GM21423 (cell line): ENCODE results near the gene SFT2D2.
A peak's percentile ranks its signal among the peaks of the same experiment; 100 is the strongest.

Experiments
- ATAC-seq: cut with Tn5 transposase; IDR thresholded peaks from one replicate; pipeline ENCODE4 v1.9.1; 2021; ENCODE audit warnings: mild to moderate bottlenecking, moderate library complexity; ENCODE audit not compliant: unreplicated experiment

The SFT2D2 gene

GRCh38 chr1:168221275-168221674, 4.5 kb upstream of the SFT2D2 start:
- ATAC-seq: no peak

- no peak for ATAC-seq
Measured at GRCh38 chr1:168223261-168223660, 2.5 kb upstream of the SFT2D2 start.

- ATAC-seq: no peak
Measured at GRCh38 chr1:168223681-168224540, 1.9 kb upstream of the SFT2D2 start.

GRCh38 chr1:168224991-168225390, 813 bp upstream of the SFT2D2 start:
- ATAC-seq: no peak

GRCh38 chr1:168227620-168228019, 1.8 kb downstream of the SFT2D2 start:
- ATAC-seq: no peak

- ATAC-seq: no peak
Measured at GRCh38 chr1:168229893-168230292, 4.1 kb downstream of the SFT2D2 start.

GRCh38 chr1:168230709-168231108, 4.9 kb downstream of the SFT2D2 start:
- ATAC-seq: no peak

- peak; percentile 74 for ATAC-seq
Measured at GRCh38 chr1:168234846-168235547, 9.2 kb downstream of the SFT2D2 start.

- no peak for ATAC-seq
Measured at GRCh38 chr1:168235548-168235885, 9.7 kb downstream of the SFT2D2 start.

GRCh38 chr1:168235937-168236336, 10.1 kb downstream of the SFT2D2 start:
- no peak for ATAC-seq

GRCh38 chr1:168236836-168237611, 11.2 kb downstream of the SFT2D2 start:
- ATAC-seq: no peak

GRCh38 chr1:168243198-168243597, 17.4 kb downstream of the SFT2D2 start:
- no peak for ATAC-seq

- no peak for ATAC-seq
Measured at GRCh38 chr1:168243636-168244212, 17.9 kb downstream of the SFT2D2 start.

- no peak for ATAC-seq
Measured at GRCh38 chr1:168245042-168245441, 19.2 kb downstream of the SFT2D2 start.

GRCh38 chr1:168246506-168246905, 20.7 kb downstream of the SFT2D2 start:
- no peak for ATAC-seq

GRCh38 chr1:168252204-168252733, 26.5 kb downstream of the SFT2D2 start:
- no peak for ATAC-seq

- no peak for ATAC-seq
Measured at GRCh38 chr1:168256164-168256563, 30.4 kb downstream of the SFT2D2 start.

GRCh38 chr1:168257397-168257796, 31.6 kb downstream of the SFT2D2 start:
- no peak for ATAC-seq

GRCh38 chr1:168259567-168259966, 33.8 kb downstream of the SFT2D2 start:
- ATAC-seq: no peak

GRCh38 chr1:168260393-168260792, 34.6 kb downstream of the SFT2D2 start:
- no peak for ATAC-seq

GRCh38 chr1:168261390-168261789, 35.6 kb downstream of the SFT2D2 start:
- ATAC-seq: no peak
